ENCODE data around the gene ZDHHC5. TPM values are rescaled to one million over a fixed set of nuclear protein-coding genes. Genes with fewer than 3 reads are reported as not detected.

The ZDHHC5 gene
- total RNA-seq, 1 experiment from 2014 or later = 80.6 TPM

- ChIA-PET POLR2A (interaction anchor here (0.7 to 0.8 kb wide), 2 partner anchors 18 to 394 kb away, joined by 3 read pairs; partner anchors contain the start of gene SSRP1), CTCF (no interaction called here)
- Histone ChIP-seq H3K27ac (ENCODE audit: low read length) (no peak overlapping the region), H3K4me1 (ENCODE audit: control insufficient read depth, insufficient read depth, low read length) (no peaks in the 10 kb centered on the region; the same call in 1 of the 2 replicates), H3K36me3 (ENCODE audit: control insufficient read depth, insufficient read depth, low read length) (peaks cover 2% of the 10 kb centered on the region; the same call in 1 of the 2 replicates), H3K9me3 (ENCODE audit: control insufficient read depth, insufficient read depth, low read depth, low read length) (no peaks in the 10 kb centered on the region), H3K4me3 (ENCODE audit: low read depth in 2 of 2, low read length in 2 of 2) (no peak overlapping the region), H3K27me3 (ENCODE audit: control insufficient read depth, insufficient read depth, low read length) (no peaks in the 10 kb centered on the region)
- intact Hi-C loops (cut with micrococcal nuclease; ENCODE audit: unreplicated experiment) (no loop called here), in situ Hi-C loops (cut with HindIII; ENCODE audit: low pct_unique_long_range_greater_than_20kb, low sequenced_read_pairs) (no loop called here)
- TF ChIP-seq SIN3A (IDR thresholded peaks at IDR 0.05; ENCODE audit: borderline replicate concordance, insufficient read depth, low read depth, low read length) = no peak
- no peak for TF ChIP-seq TCF7L2 (IDR thresholded peaks at IDR 0.05; ENCODE audit: low read depth, low read length)
- TF ChIP-seq POLR2AphosphoS5 (IDR thresholded peaks at IDR 0.05; ENCODE audit: low read depth, low read length) = no peak
- no peak for TF ChIP-seq CTCF (IDR thresholded peaks at IDR 0.05)
- TF ChIP-seq REST (IDR thresholded peaks at IDR 0.05; ENCODE audit: insufficient read depth in 1 of 2, low read depth in 2 of 2, low read length in 1 of 2) = no peak
- BruUV-seq (replicated peaks) = no TSS peak
- DNase-seq (ENCODE audit: low read depth, low spot score) (no peak), ATAC-seq (no peak)
Observed at GRCh38 chr11:57729479-57729878, 61.6 kb downstream of the ZDHHC5 start.

GRCh38 chr11:57732661-57733060, 64.7 kb downstream of the ZDHHC5 start:
- Histone ChIP-seq H3K36me3 (ENCODE audit: control insufficient read depth, insufficient read depth, low read length) (peaks cover 4% of the 10 kb centered on the region; the same call in 1 of the 2 replicates), H3K9me3 (ENCODE audit: control insufficient read depth, insufficient read depth, low read depth, low read length) (no peaks in the 10 kb centered on the region), H3K27ac (ENCODE audit: low read length) (no peak overlapping the region), H3K4me1 (ENCODE audit: control insufficient read depth, insufficient read depth, low read length) (no peaks in the 10 kb centered on the region; the same call in 1 of the 2 replicates), H3K27me3 (ENCODE audit: control insufficient read depth, insufficient read depth, low read length) (no peaks in the 10 kb centered on the region), H3K4me3 (ENCODE audit: low read depth in 2 of 2, low read length in 2 of 2) (no peak overlapping the region)
- TF ChIP-seq POLR2AphosphoS5 (IDR thresholded peaks at IDR 0.05; ENCODE audit: low read depth, low read length) (no peak), TCF7L2 (IDR thresholded peaks at IDR 0.05; ENCODE audit: low read depth, low read length) (no peak), SIN3A (IDR thresholded peaks at IDR 0.05; ENCODE audit: borderline replicate concordance, insufficient read depth, low read depth, low read length) (no peak), REST (IDR thresholded peaks at IDR 0.05; ENCODE audit: insufficient read depth in 1 of 2, low read depth in 2 of 2, low read length in 1 of 2) (no peak), CTCF (IDR thresholded peaks at IDR 0.05) (no peak)
- in situ Hi-C loops (cut with HindIII; ENCODE audit: low pct_unique_long_range_greater_than_20kb, low sequenced_read_pairs) (no loop called here), intact Hi-C loops (cut with micrococcal nuclease; ENCODE audit: unreplicated experiment) (no loop called here)
- POLR2A ChIA-PET = no interaction called here
- CTCF ChIA-PET = no interaction called here
- no peak for ATAC-seq
- DNase-seq (ENCODE audit: low read depth, low spot score) = no peak
- BruUV-seq (replicated peaks) = no TSS peak
